ENCODE data around the gene C2orf78.
"Not testable (repeated sequence)": the region's sequence is repeated elsewhere in the genome, so short reads cannot be mapped to it uniquely, and the experiment has no call there.

Gene C2orf78

DNA sequence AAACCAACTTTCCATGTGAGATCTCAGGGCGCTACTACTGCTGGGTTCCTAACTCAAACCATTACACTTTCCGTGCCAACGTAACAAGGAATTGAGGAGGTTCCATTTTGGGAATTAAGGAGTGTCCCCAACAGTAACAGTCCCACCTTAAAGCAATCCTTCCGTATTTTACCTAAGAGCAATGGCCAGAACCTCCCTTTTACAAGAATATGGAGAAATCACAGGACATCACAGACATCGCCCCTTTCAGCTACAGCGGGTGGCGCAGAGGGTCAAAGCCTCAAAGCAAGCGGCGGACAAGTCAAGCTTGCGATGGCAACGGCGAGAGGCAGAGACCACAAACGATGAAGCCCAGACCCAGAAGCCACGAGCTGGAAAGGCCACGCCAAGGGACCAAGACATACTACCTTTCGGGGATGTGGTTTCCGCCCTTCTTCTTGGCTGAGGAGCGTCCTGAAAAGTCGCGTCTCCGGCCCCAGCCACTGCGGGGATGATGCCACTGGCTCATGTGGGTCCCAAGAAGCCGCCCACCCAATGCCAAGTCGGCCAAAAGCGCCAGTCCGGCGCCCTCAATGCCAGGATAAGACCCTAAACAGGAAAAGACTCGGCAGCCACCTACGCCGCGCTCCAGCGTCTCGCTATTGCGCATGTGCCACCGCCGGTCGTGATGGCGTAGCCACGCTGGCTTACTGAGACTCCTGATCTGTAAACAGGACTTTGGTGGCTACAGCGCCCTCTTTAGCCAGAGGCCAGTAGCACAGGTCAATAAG lies 4.3 kb upstream of the C2orf78 start, which contains the start of gene DUSP11:
Gene DUSP11, minus strand, starts transcription at position 637 of the 770 bp plus-strand sequence. Its CDS starts 129 bp downstream, at position 508.
- Histone ChIP-seq H3K36me3 (ENCODE audit: low read depth) (peaks cover 37% of the 10 kb centered on the region), H3K27ac (ENCODE audit: poor library complexity, severe bottlenecking) (peak within 1 kb of the TSS; percentile 97), H3K4me3 (ENCODE audit: severe bottlenecking) (peak within 1 kb of the TSS; percentile 88), H3K27me3 (ENCODE audit: insufficient read depth, poor library complexity, severe bottlenecking) (no peaks in the 10 kb centered on the region), H3K9me3 (ENCODE audit: severe bottlenecking) (no peaks in the 10 kb centered on the region), H3K4me1 (ENCODE audit: insufficient read depth, poor library complexity, severe bottlenecking) (peaks cover 40% of the 10 kb centered on the region)
- peak; percentile 89 for DNase-seq (ENCODE audit: low spot score)
- ATAC-seq (ENCODE audit: low read depth): peak; percentile 69
- TF ChIP-seq, protein P1, sequence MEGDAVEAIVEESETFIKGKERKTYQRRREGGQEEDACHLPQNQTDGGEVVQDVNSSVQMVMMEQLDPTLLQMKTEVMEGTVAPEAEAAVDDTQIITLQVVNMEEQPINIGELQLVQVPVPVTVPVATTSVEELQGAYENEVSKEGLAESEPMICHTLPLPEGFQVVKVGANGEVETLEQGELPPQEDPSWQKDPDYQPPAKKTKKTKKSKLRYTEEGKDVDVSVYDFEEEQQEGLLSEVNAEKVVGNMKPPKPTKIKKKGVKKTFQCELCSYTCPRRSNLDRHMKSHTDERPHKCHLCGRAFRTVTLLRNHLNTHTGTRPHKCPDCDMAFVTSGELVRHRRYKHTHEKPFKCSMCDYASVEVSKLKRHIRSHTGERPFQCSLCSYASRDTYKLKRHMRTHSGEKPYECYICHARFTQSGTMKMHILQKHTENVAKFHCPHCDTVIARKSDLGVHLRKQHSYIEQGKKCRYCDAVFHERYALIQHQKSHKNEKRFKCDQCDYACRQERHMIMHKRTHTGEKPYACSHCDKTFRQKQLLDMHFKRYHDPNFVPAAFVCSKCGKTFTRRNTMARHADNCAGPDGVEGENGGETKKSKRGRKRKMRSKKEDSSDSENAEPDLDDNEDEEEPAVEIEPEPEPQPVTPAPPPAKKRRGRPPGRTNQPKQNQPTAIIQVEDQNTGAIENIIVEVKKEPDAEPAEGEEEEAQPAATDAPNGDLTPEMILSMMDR (IDR thresholded peaks at IDR 0.05; ENCODE audit: poor library complexity, severe bottlenecking): peak; percentile 95

DNA sequence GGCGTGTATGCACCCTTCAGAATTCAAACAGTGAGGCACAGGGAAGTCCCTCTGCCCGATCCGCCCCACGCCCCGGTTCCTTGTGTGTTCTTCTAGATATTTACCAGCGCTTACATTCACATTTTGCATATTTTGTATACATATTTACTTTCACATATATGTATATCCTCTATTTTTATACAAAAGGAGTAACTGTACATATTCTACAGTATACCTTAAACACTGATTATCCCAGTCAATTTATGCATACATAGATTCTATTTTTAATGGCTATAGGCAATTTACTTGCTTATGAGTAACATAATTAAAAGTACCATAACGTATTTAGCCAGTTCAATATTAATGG lies 3.8 kb upstream of the C2orf78 start:
- Histone ChIP-seq H3K36me3 (ENCODE audit: low read depth) (peaks cover 31% of the 10 kb centered on the region), H3K9me3 (ENCODE audit: severe bottlenecking) (no peaks in the 10 kb centered on the region), H3K27me3 (ENCODE audit: insufficient read depth, poor library complexity, severe bottlenecking) (no peaks in the 10 kb centered on the region), H3K27ac (ENCODE audit: poor library complexity, severe bottlenecking) (peak overlapping the region; percentile 97), H3K4me3 (ENCODE audit: severe bottlenecking) (peak overlapping the region; percentile 88), H3K4me1 (ENCODE audit: insufficient read depth, poor library complexity, severe bottlenecking) (peaks cover 36% of the 10 kb centered on the region)
- ATAC-seq (ENCODE audit: low read depth): no peak
- no peak for DNase-seq (ENCODE audit: low spot score)
- TF ChIP-seq, protein P1 (IDR thresholded peaks at IDR 0.05; ENCODE audit: poor library complexity, severe bottlenecking): peak; percentile 66

DNA sequence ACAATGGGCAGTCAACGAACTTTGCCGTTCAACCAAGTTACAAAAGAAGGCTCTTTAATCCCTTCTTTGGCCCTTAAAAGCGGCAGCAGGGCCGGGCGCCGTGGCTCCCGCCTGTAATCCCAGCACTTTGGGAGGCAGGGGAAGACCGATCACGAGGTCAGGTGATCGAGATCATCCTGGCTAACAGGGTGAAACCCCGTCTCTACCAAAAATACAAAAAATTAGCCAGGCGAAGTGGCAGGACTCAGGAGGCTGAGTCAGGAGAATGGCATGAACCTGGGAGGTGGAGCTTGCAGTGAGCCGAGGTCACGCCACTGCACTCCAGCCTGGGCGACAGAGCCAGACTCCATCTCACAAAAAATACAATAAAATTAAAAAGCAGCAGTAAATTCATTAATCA lies 581 bp upstream of the C2orf78 start:
- H3K9me3 ChIP-seq (ENCODE audit: severe bottlenecking); H3K36me3 ChIP-seq (ENCODE audit: low read depth); DNase-seq (ENCODE audit: low spot score); H3K4me3 ChIP-seq (ENCODE audit: severe bottlenecking); H3K27me3 ChIP-seq (ENCODE audit: insufficient read depth, poor library complexity, severe bottlenecking): not testable (repeated sequence)
- Histone ChIP-seq H3K27ac (ENCODE audit: poor library complexity, severe bottlenecking) (peak overlapping the region; percentile 55), H3K4me1 (ENCODE audit: insufficient read depth, poor library complexity, severe bottlenecking) (peaks cover 13% of the 10 kb centered on the region)
- ATAC-seq (ENCODE audit: low read depth): peak; percentile 35

DNA sequence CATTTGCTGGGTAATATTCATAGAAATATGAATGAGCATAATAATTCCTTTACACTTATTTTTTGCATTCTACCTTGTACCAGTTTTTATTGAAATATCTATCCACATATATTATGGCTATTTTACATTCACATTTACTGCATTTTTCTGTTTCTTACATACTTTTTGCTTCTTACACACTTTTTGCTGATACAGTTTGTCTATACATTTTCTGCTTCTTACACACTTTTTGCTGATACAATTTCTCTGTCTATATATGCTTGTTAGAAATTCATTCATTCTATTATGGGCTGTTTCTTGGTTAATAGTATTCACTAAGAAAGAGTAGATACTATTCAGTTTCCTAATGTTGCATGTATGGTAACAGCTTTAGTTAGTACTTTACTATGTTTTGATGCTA lies 27.9 kb downstream of the C2orf78 start:
- TF ChIP-seq, protein P1 (IDR thresholded peaks at IDR 0.05; ENCODE audit: poor library complexity, severe bottlenecking): no peak
- Histone ChIP-seq H3K27me3 (ENCODE audit: insufficient read depth, poor library complexity, severe bottlenecking) (no peaks in the 10 kb centered on the region), H3K4me3 (ENCODE audit: severe bottlenecking) (no peak overlapping the region), H3K36me3 (ENCODE audit: low read depth) (no peaks in the 10 kb centered on the region), H3K9me3 (ENCODE audit: severe bottlenecking) (no peaks in the 10 kb centered on the region), H3K27ac (ENCODE audit: poor library complexity, severe bottlenecking) (no peak overlapping the region), H3K4me1 (ENCODE audit: insufficient read depth, poor library complexity, severe bottlenecking) (no peaks in the 10 kb centered on the region)
- no peak for ATAC-seq (ENCODE audit: low read depth)
- no peak for DNase-seq (ENCODE audit: low spot score)

DNA sequence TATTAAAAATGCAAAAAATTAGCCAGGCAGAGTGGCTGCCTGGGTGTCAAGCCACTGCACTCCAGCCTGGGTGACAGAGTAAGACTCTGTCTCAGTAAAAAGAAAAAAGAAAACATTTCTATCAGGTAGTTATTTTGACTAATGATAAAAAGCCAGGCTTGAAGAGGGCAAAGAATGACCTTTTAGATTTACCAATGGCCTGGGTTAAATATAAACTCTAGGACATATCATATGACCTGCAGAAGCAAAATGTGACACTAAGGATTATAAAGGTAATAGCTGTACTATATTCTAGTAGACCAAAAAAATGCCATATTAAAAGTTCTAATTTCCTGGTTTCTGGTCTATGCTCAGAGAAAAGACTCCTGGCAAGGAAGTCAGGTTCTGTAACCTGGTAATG lies 28.7 kb downstream of the C2orf78 start:
- Histone ChIP-seq H3K9me3 (ENCODE audit: severe bottlenecking) (no peaks in the 10 kb centered on the region), H3K27ac (ENCODE audit: poor library complexity, severe bottlenecking) (no peak overlapping the region), H3K4me1 (ENCODE audit: insufficient read depth, poor library complexity, severe bottlenecking) (no peaks in the 10 kb centered on the region), H3K36me3 (ENCODE audit: low read depth) (no peaks in the 10 kb centered on the region), H3K4me3 (ENCODE audit: severe bottlenecking) (no peak overlapping the region), H3K27me3 (ENCODE audit: insufficient read depth, poor library complexity, severe bottlenecking) (no peaks in the 10 kb centered on the region)
- TF ChIP-seq, protein P1 (IDR thresholded peaks at IDR 0.05; ENCODE audit: poor library complexity, severe bottlenecking): no peak
- DNase-seq (ENCODE audit: low spot score) (no peak), ATAC-seq (ENCODE audit: low read depth) (no peak)
